ENCODE measurements around the gene SPG7.

DNA sequence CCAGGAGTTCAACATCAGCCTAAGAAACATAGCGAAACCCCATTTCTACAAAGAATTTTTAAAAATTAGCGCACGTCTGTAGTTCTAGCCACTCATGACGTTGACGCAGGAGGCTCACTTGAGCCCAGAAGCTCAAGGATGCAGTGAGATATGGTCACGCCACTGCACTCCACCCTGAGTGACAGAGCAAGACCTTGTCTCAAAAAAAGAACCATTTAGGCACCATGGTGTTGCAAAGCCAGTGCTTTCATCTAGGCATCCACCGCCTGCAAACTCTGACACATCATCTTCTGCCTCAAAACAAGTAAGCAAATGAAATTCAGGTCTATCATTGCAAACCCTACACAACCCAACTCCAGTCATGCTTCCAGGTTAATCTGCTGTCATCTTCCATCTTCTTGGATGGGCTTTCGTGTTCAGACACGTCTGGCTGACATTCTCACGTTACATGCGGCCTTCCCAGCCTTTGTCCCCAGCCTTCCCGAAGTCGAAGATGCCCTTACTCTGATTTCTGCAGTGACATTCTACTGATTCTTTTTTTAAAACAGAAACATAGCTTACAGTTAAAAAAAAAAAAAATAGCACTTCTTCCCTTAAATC lies 26.7 kb upstream of the SPG7 start:
- TF ChIP-seq, protein P1, sequence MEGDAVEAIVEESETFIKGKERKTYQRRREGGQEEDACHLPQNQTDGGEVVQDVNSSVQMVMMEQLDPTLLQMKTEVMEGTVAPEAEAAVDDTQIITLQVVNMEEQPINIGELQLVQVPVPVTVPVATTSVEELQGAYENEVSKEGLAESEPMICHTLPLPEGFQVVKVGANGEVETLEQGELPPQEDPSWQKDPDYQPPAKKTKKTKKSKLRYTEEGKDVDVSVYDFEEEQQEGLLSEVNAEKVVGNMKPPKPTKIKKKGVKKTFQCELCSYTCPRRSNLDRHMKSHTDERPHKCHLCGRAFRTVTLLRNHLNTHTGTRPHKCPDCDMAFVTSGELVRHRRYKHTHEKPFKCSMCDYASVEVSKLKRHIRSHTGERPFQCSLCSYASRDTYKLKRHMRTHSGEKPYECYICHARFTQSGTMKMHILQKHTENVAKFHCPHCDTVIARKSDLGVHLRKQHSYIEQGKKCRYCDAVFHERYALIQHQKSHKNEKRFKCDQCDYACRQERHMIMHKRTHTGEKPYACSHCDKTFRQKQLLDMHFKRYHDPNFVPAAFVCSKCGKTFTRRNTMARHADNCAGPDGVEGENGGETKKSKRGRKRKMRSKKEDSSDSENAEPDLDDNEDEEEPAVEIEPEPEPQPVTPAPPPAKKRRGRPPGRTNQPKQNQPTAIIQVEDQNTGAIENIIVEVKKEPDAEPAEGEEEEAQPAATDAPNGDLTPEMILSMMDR (conservative IDR thresholded peaks at IDR 0.05), result no peak
- TF ChIP-seq EZH2 (IDR thresholded peaks at IDR 0.05; ENCODE audit: low read depth), result no peak

Measured in PC-9 (cell line).